GM19099 (cell line): ENCODE measurements around the gene PSMD1.
A peak's percentile ranks its signal among the peaks of the same experiment; 100 is the strongest.

Experiments used
- POLR2A ChIP-seq: IDR thresholded peaks from 3 replicates; pipeline ENCODE4 v1.6.1; 2011; ENCODE audit warnings: low read depth; ENCODE audit not compliant: insufficient read length; ENCODE audit errors: extremely low read depth

PSMD1 gene

GRCh38 chr2:231191896-231192872 lies 135.5 kb downstream of the PSMD1 start:
- TF ChIP-seq POLR2A = no peak

- no peak for TF ChIP-seq POLR2A
Observed at GRCh38 chr2:231193216-231193615, 136.5 kb downstream of the PSMD1 start.

GRCh38 chr2:231196592-231196991 lies 139.9 kb downstream of the PSMD1 start:
- TF ChIP-seq POLR2A = no peak

GRCh38 chr2:231197706-231198290 lies 141.1 kb downstream of the PSMD1 start:
- no peak for TF ChIP-seq POLR2A

- peak; percentile 86 for TF ChIP-seq POLR2A
Observed at GRCh38 chr2:231198291-231199173, 141.9 kb downstream of the PSMD1 start, which contains the start of gene ARMC9. TSS of gene ARMC9 (plus strand) at chr2:231198631. CDS start at chr2:231206239, 7,608 bp downstream.

GRCh38 chr2:231199219-231199618 lies 142.6 kb downstream of the PSMD1 start:
- no peak for TF ChIP-seq POLR2A

- no peak for TF ChIP-seq POLR2A
Observed at GRCh38 chr2:231200805-231201474, 144.3 kb downstream of the PSMD1 start.

- no peak for TF ChIP-seq POLR2A
Observed at GRCh38 chr2:231201475-231201814, 144.8 kb downstream of the PSMD1 start.

- TF ChIP-seq POLR2A = no peak
Observed at GRCh38 chr2:231203087-231203486, 146.4 kb downstream of the PSMD1 start.

GRCh38 chr2:231204146-231204545 lies 147.5 kb downstream of the PSMD1 start:
- TF ChIP-seq POLR2A = no peak

GRCh38 chr2:231204581-231204980 lies 147.9 kb downstream of the PSMD1 start:
- TF ChIP-seq POLR2A = no peak

- no peak for TF ChIP-seq POLR2A
Observed at GRCh38 chr2:231207734-231208133, 151.1 kb downstream of the PSMD1 start.

- TF ChIP-seq POLR2A = no peak
Observed at GRCh38 chr2:231210782-231211181, 154.1 kb downstream of the PSMD1 start.

GRCh38 chr2:231211486-231211885 lies 154.8 kb downstream of the PSMD1 start:
- TF ChIP-seq POLR2A = no peak

GRCh38 chr2:231212329-231212845 lies 155.7 kb downstream of the PSMD1 start:
- no peak for TF ChIP-seq POLR2A
